B cell (primary cell): Measurements from ENCODE around the gene SOX13. TPM values are rescaled to one million over a fixed set of nuclear protein-coding genes. Genes with fewer than 3 reads are reported as not detected.

Source experiments
- ATAC-seq: fragments of 200-7000 bp; cut with Tn5 transposase; one replicate; pipeline ENCODE4 v1.10.0; 2021; ENCODE audit warnings: low read depth, mild to moderate bottlenecking, moderate number of reproducible peaks, moderate library complexity
- CTCF ChIA-PET: fragments of 350-600 bp; sonication (Branson Sonifier 250); formaldehyde crosslinking; loops from one replicate; lab custom pipeline; 2021; ENCODE audit warnings: antibody characterized with exemption, inconsistent platforms; lab: Charles Lee
- POLR2A ChIA-PET: fragments of 350-600 bp; sonication (Branson Sonifier 250); formaldehyde crosslinking; loops from one replicate; lab custom pipeline; 2021; ENCODE audit warnings: antibody characterized with exemption; lab: Charles Lee
- DNase-seq: peaks from one replicate; pipeline ENCODE4 v3.0.0; 2013
- H2AFZ ChIP-seq: 2 replicates; pipeline ENCODE4 v1.6.1; 2012; ENCODE audit warnings: mild to moderate bottlenecking, low read depth, low read length; ENCODE audit not compliant: insufficient read depth, poor library complexity, severe bottlenecking
- H3K27ac ChIP-seq, 2 donors: 1 replicate in 1 of 2; 2 replicates in 1 of 2; pipeline ENCODE4 v1.5.1; 2012 to 2013; ENCODE audit warnings: low read length in 2 of 2, mild to moderate bottlenecking in 2 of 2, moderate library complexity in 1 of 2
- H3K27me3 ChIP-seq, 4 experiments: fragments of 200-600 bp in 1 of 4; sonication (generic) in 1 of 4; replicated peaks in 1 of 4; 1 replicate in 2 of 4; 2 replicates in 2 of 4; pipeline versions ENCODE4 v1.6.1 to v1.7.0; 2013 to 2016; ENCODE audit warnings: low read length in 3 of 4, mild to moderate bottlenecking in 2 of 4, mixed read lengths in 1 of 4, moderate library complexity in 1 of 4; ENCODE audit not compliant: insufficient read depth in 4 of 4, control insufficient read depth in 3 of 4; ENCODE audit errors: control extremely low read depth in 1 of 4
- H3K36me3 ChIP-seq, 2 experiments: replicated peaks in 1 of 2; 1 replicate in 1 of 2; 2 replicates in 1 of 2; pipeline versions ENCODE4 v1.6.1 to v1.7.1; 2013; ENCODE audit warnings: low read length in 1 of 2; ENCODE audit not compliant: insufficient read depth in 2 of 2, control insufficient read depth in 1 of 2; ENCODE audit errors: control extremely low read depth in 1 of 2, extremely low read depth in 1 of 2
- H3K4me1 ChIP-seq, 2 donors: fragments of 200-600 bp in 1 of 2; sonication (generic) in 1 of 2; 1 replicate in 1 of 2; 2 replicates in 1 of 2; pipeline versions ENCODE4 v1.5.1 to v1.6.1; 2013 to 2017; ENCODE audit warnings: low read length in 2 of 2; ENCODE audit not compliant: control insufficient read depth in 2 of 2, insufficient read depth in 2 of 2
- H3K4me2 ChIP-seq: replicated peaks from 2 replicates; pipeline ENCODE3; 2012; ENCODE audit warnings: mild to moderate bottlenecking, low read depth, low read length; ENCODE audit not compliant: poor library complexity, severe bottlenecking
- H3K4me3 ChIP-seq, 5 experiments: fragments of 200-600 bp in 1 of 5; sonication (generic) in 1 of 5; 1 replicate in 3 of 5; 2 replicates in 2 of 5; pipeline versions ENCODE4 v1.5.1 to v1.7.0; 2011 to 2016; ENCODE audit warnings: low read length in 4 of 5, mild to moderate bottlenecking in 4 of 5, low read depth in 2 of 5, control low read depth in 1 of 5, moderate library complexity in 1 of 5; ENCODE audit not compliant: insufficient read depth in 1 of 5; ENCODE audit errors: control extremely low read depth in 1 of 5, extremely low read depth in 1 of 5
- H3K79me2 ChIP-seq: fragments of 200-600 bp; sonication (generic); one replicate; pipeline ENCODE4 v1.6.0; 2016; ENCODE audit warnings: low read length; ENCODE audit not compliant: control insufficient read depth, insufficient read depth
- H3K9ac ChIP-seq: fragments of 200-600 bp; sonication (generic); 2 replicates; pipeline ENCODE4 v1.6.1; 2017; ENCODE audit warnings: mild to moderate bottlenecking, low read length, moderate library complexity
- H3K9me3 ChIP-seq, 3 donors: one replicate each; pipeline versions ENCODE4 v1.6.1 to v1.7.1; 2013; ENCODE audit warnings: low read length in 2 of 3; ENCODE audit not compliant: control insufficient read depth in 2 of 3, insufficient read depth in 1 of 3; ENCODE audit errors: control extremely low read depth in 1 of 3
- H4K20me1 ChIP-seq: 2 replicates; pipeline ENCODE4 v1.6.0; 2012; ENCODE audit warnings: mild to moderate bottlenecking, low read length; ENCODE audit not compliant: insufficient read depth, control insufficient read depth, poor library complexity, severe bottlenecking
- H3K27ac Mint-ChIP-seq: one replicate; pipeline ENCODE4 v1.8.0; 2021; ENCODE audit warnings: mixed read lengths
- H3K27me3 Mint-ChIP-seq: one replicate; pipeline ENCODE4 v1.8.0; 2021; ENCODE audit warnings: mixed read lengths
- H3K4me1 Mint-ChIP-seq: one replicate; pipeline ENCODE4 v1.8.0; 2021; ENCODE audit warnings: mixed read lengths
- H3K4me3 Mint-ChIP-seq: one replicate; pipeline ENCODE4 v1.8.0; 2021; ENCODE audit warnings: mixed read lengths
- H3K9me3 Mint-ChIP-seq: one replicate; pipeline ENCODE4 v1.8.0; 2022; ENCODE audit warnings: mixed read lengths; ENCODE audit not compliant: insufficient read depth
- CTCF ChIP-seq: fragments of 200-600 bp; IDR thresholded peaks from one replicate; pipeline ENCODE4 v1.8.0; 2022; ENCODE audit warnings: antibody characterized with exemption, mild to moderate bottlenecking
- EZH2 ChIP-seq: IDR thresholded peaks from 2 replicates; pipeline ENCODE4 v1.6.1; 2012; ENCODE audit warnings: borderline replicate concordance, low read depth, mild to moderate bottlenecking, moderate library complexity, low read length; ENCODE audit not compliant: insufficient read depth, poor library complexity, severe bottlenecking
- WGBS: methylation state at CpG from one replicate; pipeline ENCODE4 v1.1.5; 2013; ENCODE audit warnings: missing lambda C conversion rate; ENCODE audit not compliant: insufficient coverage; 5-methylcytosine and 5-hydroxymethylcytosine counted together
- intact Hi-C: fragments of 100-400 bp; cut with micrococcal nuclease; formaldehyde crosslinking; loops from one replicate; pipeline ENCODE4 v1.10.0; 2022
- polyA plus RNA-seq: library from polyadenylated mRNA; depleted of rRNA; stranded (reverse); fragments of >200 nt; gene quantifications from 2 replicates; pipeline ENCODE4 v1.2.3, GENCODE V29; 2012
- total RNA-seq, 2 donors: library from RNA; stranded (reverse); fragments of 120-200 nt in 1 of 2; gene quantifications; 1 replicate in 1 of 2; 2 replicates in 1 of 2; pipeline versions ENCODE4 v1.2.3 to v1.2.4, GENCODE V29; 2013 to 2022

The SOX13 gene
- total and polyA plus RNA-seq, 2 donors (not counting 1 experiment from before 2014, with no cell fraction given) = 0.15 to 1.3 TPM

DNA sequence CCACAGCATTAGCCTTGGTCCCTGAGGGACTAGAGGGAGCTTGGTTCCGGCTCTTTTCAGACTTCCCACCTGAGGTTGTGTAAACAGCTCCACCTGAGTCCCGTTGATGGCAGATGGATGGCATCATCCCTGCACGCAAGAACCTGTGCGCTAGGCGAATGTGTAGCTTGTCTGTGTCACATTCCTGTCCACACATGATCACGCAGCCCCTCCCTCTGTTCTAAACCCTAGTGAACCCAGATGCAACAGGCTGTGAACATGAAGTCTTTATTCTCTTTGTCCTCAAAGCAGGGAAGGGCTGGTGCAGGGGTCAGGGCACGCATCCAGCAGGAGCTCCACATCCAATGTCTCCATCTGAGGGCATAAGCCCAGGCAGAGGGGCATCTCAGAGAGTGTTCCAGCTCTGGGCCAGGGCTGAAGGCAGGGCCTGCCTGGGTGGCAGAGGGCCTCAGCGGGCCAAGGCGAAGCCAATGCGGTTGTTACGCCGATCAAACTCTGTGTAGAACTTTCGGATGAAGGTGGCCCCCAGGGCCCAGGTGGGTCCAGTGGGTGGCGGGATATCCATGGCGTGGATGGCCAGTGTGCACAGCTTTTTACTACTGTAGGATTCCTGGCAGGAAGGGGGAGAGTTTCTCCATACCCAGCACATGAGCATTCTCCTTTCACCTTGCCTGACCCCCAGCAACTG, 81.8 kb downstream of the SOX13 start:
- Mint-ChIP-seq H3K4me1 (peaks cover 8% of the 10 kb centered on the region), H3K4me3 (peak overlapping the region; percentile 13), H3K27ac (no peak overlapping the region), H3K27me3 (peaks cover 55% of the 10 kb centered on the region), H3K9me3 (no peaks in the 10 kb centered on the region)
- POLR2A ChIA-PET = no interaction called here
- ATAC-seq (no peak), DNase-seq (no peak)
- H3K9me3 ChIP-seq = peaks cover 0 to 3% (median 0%) of the 10 kb centered on the region in 3 donors
- 98% methylated on average over 12 of the region's 15 CpGs for WGBS
- no peak overlapping the region for H3K27ac ChIP-seq
- no peak for TF ChIP-seq EZH2
- no peak for TF ChIP-seq CTCF
- peaks cover 0 to 27% (median 7%) of the 10 kb centered on the region in 4 experiments for H3K27me3 ChIP-seq
- no peak overlapping the region for H3K9ac ChIP-seq
- H3K4me1 ChIP-seq = peaks cover 12 to 14% of the 10 kb centered on the region in 2 donors
- H3K79me2 ChIP-seq = no peaks in the 10 kb centered on the region
- CTCF ChIA-PET = interaction anchor here (1.4 to 1.5 kb wide), 3 partner anchors 8 to 244 kb away, joined by 3 to 6 read pairs (median 4); no protein-coding TSS in a partner anchor
- no peak overlapping the region for H3K4me3 ChIP-seq
- H3K36me3 ChIP-seq = no peaks in the 10 kb centered on the region
- H4K20me1 ChIP-seq = no peaks in the 10 kb centered on the region
- intact Hi-C loops = no loop called here
- H3K4me2 ChIP-seq = no peak overlapping the region
- H2AFZ ChIP-seq = no peak overlapping the region

DNA sequence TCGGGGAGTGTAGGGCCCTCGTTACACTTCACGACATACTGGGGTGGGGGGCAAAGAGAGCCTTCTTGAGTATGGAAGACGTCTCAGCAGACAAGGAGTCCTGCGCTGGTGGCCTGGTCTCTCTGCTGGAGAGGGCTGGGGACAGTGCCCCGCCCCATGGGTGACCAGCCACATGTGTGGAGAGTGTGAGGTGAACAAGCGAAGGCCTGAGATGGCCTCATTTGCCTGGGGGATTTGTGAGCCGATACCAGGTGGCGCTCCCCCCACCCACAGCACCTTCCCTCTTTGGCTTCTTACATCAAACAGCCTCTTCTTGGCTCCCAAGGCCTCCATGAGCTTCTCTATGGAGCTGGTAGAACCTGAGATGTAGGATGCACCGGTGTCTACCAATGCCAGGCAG, 83.0 kb downstream of the SOX13 start:
- intact Hi-C loops = no loop called here
- Histone ChIP-seq H3K27ac (no peak overlapping the region), H4K20me1 (no peaks in the 10 kb centered on the region), H3K4me3 (no peak overlapping the region), H3K79me2 (no peaks in the 10 kb centered on the region), H2AFZ (no peak overlapping the region), H3K4me2 (no peak overlapping the region), H3K4me1 (peaks cover 12 to 13% of the 10 kb centered on the region in 2 donors), H3K9me3 (peaks cover 0 to 3% (median 0%) of the 10 kb centered on the region in 3 donors), H3K9ac (no peak overlapping the region), H3K36me3 (no peaks in the 10 kb centered on the region), H3K27me3 (peaks cover 0 to 26% (median 6%) of the 10 kb centered on the region in 4 experiments)
- ChIA-PET CTCF (interaction anchor here (0.7 kb wide), 1 partner anchor 434 kb away, joined by 3 read pairs; no protein-coding TSS in a partner anchor), POLR2A (no interaction called here)
- WGBS = 87% methylated on average over 6 of the region's 10 CpGs
- H3K4me3 Mint-ChIP-seq = no peak overlapping the region
- H3K4me1 Mint-ChIP-seq = peaks cover 7% of the 10 kb centered on the region
- ATAC-seq (no peak), DNase-seq (no peak)
- no peak overlapping the region for H3K27ac Mint-ChIP-seq
- TF ChIP-seq EZH2 = no peak
- no peak for TF ChIP-seq CTCF
- no peaks in the 10 kb centered on the region for H3K9me3 Mint-ChIP-seq
- peaks cover 56% of the 10 kb centered on the region for H3K27me3 Mint-ChIP-seq
